T-helper 17 cell (primary cell): Measurements from ENCODE around the gene PACRG. TPM values are rescaled to one million over a fixed set of nuclear protein-coding genes. Genes with fewer than 3 reads are reported as not detected.

Experiments used
- ATAC-seq: fragments of 150-1000 bp; cut with Tn5 transposase; 2 replicates; pipeline ENCODE4 v1.10.0; 2021; ENCODE audit warnings: mild to moderate bottlenecking, moderate library complexity
- DNase-seq, 3 donors: peaks; one replicate each; pipeline versions ENCODE4 v3.0.0 to v3.0.0-alpha.2; 2020 to 2021
- H3K9me3 ChIP-seq: one replicate; pipeline ENCODE4 v1.7.0; 2013; ENCODE audit warnings: low read length, mild to moderate bottlenecking; ENCODE audit not compliant: control insufficient read depth, poor library complexity, severe bottlenecking
- H3K27ac Mint-ChIP-seq: one replicate; pipeline ENCODE4 v1.8.0; 2022; ENCODE audit warnings: mild to moderate bottlenecking, moderate library complexity, mixed read lengths
- H3K27me3 Mint-ChIP-seq: one replicate; pipeline ENCODE4 v1.8.0; 2022; ENCODE audit warnings: mixed read lengths
- H3K36me3 Mint-ChIP-seq: one replicate; pipeline ENCODE4 v1.8.0; 2022; ENCODE audit warnings: low read depth, mixed read lengths
- H3K4me1 Mint-ChIP-seq: one replicate; pipeline ENCODE4 v1.8.0; 2022; ENCODE audit warnings: mild to moderate bottlenecking, mixed read lengths
- H3K4me3 Mint-ChIP-seq: one replicate; pipeline ENCODE4 v1.8.0; 2022; ENCODE audit warnings: mild to moderate bottlenecking, moderate library complexity, mixed read lengths
- total RNA-seq, 4 donors: library from RNA in 2 of 4; stranded (reverse) in 2 of 4; gene quantifications; one replicate each; pipeline ENCODE4 v1.2.3 and lab custom pipeline; 2022 to 2026

PACRG gene
- total RNA-seq, 2 donors from 2014 or later: 1.6 to 2.0 TPM

GRCh38 chr6:163148451-163149278 lies 420.9 kb downstream of the PACRG start:
- H3K36me3 Mint-ChIP-seq: no peaks in the 10 kb centered on the region

DNA sequence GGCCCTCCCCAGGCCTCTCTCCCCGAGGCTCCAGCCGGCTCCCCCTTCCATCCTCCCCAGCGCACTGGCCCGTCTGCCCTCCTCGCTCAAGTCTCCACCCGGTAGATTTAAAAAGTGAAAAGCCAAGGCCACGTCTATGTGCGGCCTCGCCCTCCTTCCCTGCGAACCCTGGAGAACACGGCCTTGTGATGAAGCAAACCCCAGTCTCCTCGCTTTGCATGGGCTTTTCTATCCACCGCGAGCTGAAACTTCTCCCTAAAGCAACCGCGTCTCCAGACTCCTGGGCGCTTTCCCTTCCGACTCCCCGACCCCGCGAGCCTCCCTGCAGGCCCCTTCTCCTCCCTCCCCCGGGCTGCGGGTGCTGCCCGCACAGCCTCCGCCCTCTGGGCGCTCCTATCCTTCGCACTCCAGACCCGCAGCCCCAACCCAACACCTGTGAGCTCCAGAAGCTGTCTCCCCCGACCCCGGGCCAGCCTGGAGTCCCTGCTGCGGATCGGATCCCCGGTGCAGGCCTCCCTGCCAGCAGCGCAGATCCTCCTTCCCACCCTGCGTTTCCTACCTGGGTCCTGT lies 421.6 kb downstream of the PACRG start:
- DNase-seq: no peak
- no peak overlapping the region for H3K27ac Mint-ChIP-seq

More at GRCh38 chr6:163148451-163149278, 420.9 kb downstream of the PACRG start:
- H3K27me3 Mint-ChIP-seq: peaks cover 27% of the 10 kb centered on the region
- no peaks in the 10 kb centered on the region for H3K4me1 Mint-ChIP-seq
- ATAC-seq: no peak
- H3K4me3 Mint-ChIP-seq: no peak overlapping the region
- no peak for DNase-seq
- H3K27ac Mint-ChIP-seq: no peak overlapping the region
- no peaks in the 10 kb centered on the region for H3K9me3 ChIP-seq

DNA sequence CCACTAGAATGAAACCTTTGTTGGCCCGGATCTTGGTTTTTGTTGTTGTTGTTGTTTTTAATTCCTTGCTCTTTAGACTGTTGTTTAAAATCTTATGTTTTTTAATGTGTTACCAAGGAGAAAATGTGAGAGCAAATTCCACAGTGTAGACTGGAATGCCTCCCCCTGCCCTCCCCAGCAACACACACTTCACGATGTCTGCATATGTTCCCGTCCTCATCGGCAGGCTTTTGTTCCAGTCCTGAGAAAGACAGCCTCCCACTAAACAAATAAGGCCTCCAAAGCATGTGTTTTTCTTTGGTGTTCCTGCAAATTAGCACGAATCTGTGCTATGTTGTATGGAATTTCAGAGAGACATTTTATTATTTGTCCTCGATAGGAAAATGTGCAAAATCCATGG lies 423.4 kb downstream of the PACRG start:
- ATAC-seq: no peak
- Mint-ChIP-seq H3K27ac (no peak overlapping the region), H3K4me3 (no peak overlapping the region), H3K27me3 (peaks cover 33% of the 10 kb centered on the region), H3K36me3 (peaks cover 2% of the 10 kb centered on the region), H3K4me1 (no peaks in the 10 kb centered on the region)
- no peaks in the 10 kb centered on the region for H3K9me3 ChIP-seq
- DNase-seq: no peak

More for the DNA sequence above, 421.6 kb downstream of the PACRG start:
- ATAC-seq: no peak
- peaks cover 27% of the 10 kb centered on the region for H3K27me3 Mint-ChIP-seq
- H3K9me3 ChIP-seq: no peaks in the 10 kb centered on the region
- H3K4me3 Mint-ChIP-seq: no peak overlapping the region
- H3K4me1 Mint-ChIP-seq: no peaks in the 10 kb centered on the region
- H3K36me3 Mint-ChIP-seq: no peaks in the 10 kb centered on the region

- no peak for ATAC-seq
- Mint-ChIP-seq H3K27ac (no peak overlapping the region), H3K4me1 (no peaks in the 10 kb centered on the region), H3K27me3 (peaks cover 34% of the 10 kb centered on the region), H3K36me3 (peaks cover 4% of the 10 kb centered on the region), H3K4me3 (no peak overlapping the region)
- no peaks in the 10 kb centered on the region for H3K9me3 ChIP-seq
- no peak for DNase-seq
Measured at GRCh38 chr6:163152701-163153100, 424.9 kb downstream of the PACRG start.

GRCh38 chr6:163159110-163159509 lies 431.3 kb downstream of the PACRG start:
- H3K36me3 Mint-ChIP-seq: peaks cover 4% of the 10 kb centered on the region
- H3K9me3 ChIP-seq: no peaks in the 10 kb centered on the region
- no peak overlapping the region for H3K4me3 Mint-ChIP-seq
- no peak overlapping the region for H3K27ac Mint-ChIP-seq
- H3K27me3 Mint-ChIP-seq: peaks cover 28% of the 10 kb centered on the region
- H3K4me1 Mint-ChIP-seq: no peaks in the 10 kb centered on the region
- ATAC-seq: no peak
- no peak for DNase-seq

- H3K9me3 ChIP-seq: no peaks in the 10 kb centered on the region
- no peak for DNase-seq
- Mint-ChIP-seq H3K4me3 (no peak overlapping the region), H3K36me3 (peaks cover 4% of the 10 kb centered on the region), H3K4me1 (no peaks in the 10 kb centered on the region), H3K27me3 (peaks cover 32% of the 10 kb centered on the region), H3K27ac (no peak overlapping the region)
- no peak for ATAC-seq
Measured at GRCh38 chr6:163159689-163160088, 431.9 kb downstream of the PACRG start.

- ATAC-seq (no peak), DNase-seq (no peak)
- H3K9me3 ChIP-seq: no peaks in the 10 kb centered on the region
- no peaks in the 10 kb centered on the region for H3K4me1 Mint-ChIP-seq
- no peaks in the 10 kb centered on the region for H3K36me3 Mint-ChIP-seq
- H3K27ac Mint-ChIP-seq: no peak overlapping the region
- H3K4me3 Mint-ChIP-seq: no peak overlapping the region
- peaks cover 37% of the 10 kb centered on the region for H3K27me3 Mint-ChIP-seq
Measured at GRCh38 chr6:163162007-163162873, 434.5 kb downstream of the PACRG start.

GRCh38 chr6:163162874-163163213 lies 435.1 kb downstream of the PACRG start:
- Mint-ChIP-seq H3K27ac (no peak overlapping the region), H3K36me3 (no peaks in the 10 kb centered on the region), H3K27me3 (peaks cover 37% of the 10 kb centered on the region), H3K4me1 (no peaks in the 10 kb centered on the region), H3K4me3 (no peak overlapping the region)
- no peak for DNase-seq
- no peaks in the 10 kb centered on the region for H3K9me3 ChIP-seq
- ATAC-seq: no peak

DNA sequence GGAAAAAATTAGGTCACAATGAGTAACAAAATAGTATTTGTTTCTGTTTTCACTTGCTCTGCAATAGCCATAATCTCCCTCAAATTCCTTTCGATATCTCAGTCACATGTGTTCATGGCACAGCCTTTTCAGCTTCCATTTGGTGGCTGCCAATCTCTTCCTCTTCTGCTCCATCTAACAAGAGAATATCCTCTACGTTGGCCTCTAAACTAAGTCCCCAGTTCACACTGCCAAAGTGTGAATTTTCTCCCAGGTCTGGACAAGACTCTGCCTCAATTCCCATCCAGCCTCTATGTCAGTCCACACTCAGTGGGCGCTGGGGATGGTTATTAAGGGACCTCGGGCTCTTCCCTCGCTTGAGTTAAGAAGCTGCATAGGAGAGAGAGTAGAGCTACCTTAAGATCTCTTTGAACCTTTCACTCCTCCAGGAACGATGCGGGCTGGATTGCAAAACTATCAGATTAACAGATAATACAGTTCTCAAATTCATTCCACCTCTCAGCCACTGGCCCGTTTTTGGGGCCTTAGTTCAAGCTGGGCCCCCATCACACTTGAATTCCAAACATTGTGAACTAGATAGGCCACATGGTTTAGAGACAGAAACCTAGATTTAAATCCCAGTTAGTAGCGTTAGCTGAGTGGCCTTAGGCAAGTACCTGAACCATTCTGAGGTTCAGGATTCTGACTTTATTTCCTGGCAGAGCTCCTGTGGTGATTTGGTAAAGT lies 436.6 kb downstream of the PACRG start:
- H3K36me3 Mint-ChIP-seq: no peaks in the 10 kb centered on the region
- H3K27ac Mint-ChIP-seq: no peak overlapping the region
- no peak for DNase-seq
- H3K27me3 Mint-ChIP-seq: peaks cover 42% of the 10 kb centered on the region
- H3K4me3 Mint-ChIP-seq: no peak overlapping the region
- H3K9me3 ChIP-seq: no peaks in the 10 kb centered on the region
- peaks cover 3% of the 10 kb centered on the region for H3K4me1 Mint-ChIP-seq
- ATAC-seq: no peak

DNA sequence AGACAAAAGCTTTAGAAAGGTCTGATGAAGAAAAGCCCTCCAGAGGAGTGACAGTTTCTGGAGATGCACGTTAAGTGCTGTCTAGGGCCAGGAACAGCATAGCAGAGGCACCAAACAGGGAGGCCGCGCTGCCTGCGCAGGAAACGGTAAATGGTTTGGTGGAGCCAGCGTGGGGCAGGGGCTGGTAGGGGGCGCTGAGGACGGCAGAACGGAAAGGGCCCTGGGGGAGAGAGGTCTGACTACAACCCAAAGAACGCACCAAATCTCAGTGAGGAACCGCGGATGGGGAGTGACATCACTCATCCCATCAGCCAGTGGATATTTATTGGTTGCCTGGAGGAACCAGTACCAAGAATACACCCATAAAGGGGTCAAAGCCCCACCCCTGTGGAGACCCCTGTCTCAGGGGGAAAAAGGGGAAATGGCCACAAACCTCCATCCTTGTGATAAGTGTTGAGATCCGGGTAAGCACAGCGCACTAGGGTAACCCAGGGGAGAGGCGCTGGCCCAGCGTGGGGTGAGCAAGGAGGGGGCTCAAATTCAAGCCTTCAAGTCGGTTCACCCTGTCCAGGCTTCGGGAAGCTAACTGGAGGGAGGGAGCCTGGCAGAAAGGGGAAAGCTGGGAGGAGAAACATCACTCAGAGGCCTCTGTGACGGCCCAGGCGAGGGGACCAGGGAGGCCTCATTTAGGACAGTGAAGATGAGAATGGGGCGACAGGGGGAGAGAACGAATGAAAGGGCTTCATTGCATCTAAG lies 437.6 kb downstream of the PACRG start:
- peaks cover 37% of the 10 kb centered on the region for H3K27me3 Mint-ChIP-seq
- H3K36me3 Mint-ChIP-seq: no peaks in the 10 kb centered on the region
- ATAC-seq (no peak), DNase-seq (no peak)
- H3K4me3 Mint-ChIP-seq: no peak overlapping the region
- no peak overlapping the region for H3K27ac Mint-ChIP-seq
- no peaks in the 10 kb centered on the region for H3K9me3 ChIP-seq
- H3K4me1 Mint-ChIP-seq: peaks cover 4% of the 10 kb centered on the region

- Mint-ChIP-seq H3K4me1 (peaks cover 4% of the 10 kb centered on the region), H3K4me3 (no peak overlapping the region), H3K27me3 (peaks cover 37% of the 10 kb centered on the region), H3K27ac (no peak overlapping the region), H3K36me3 (no peaks in the 10 kb centered on the region)
- ATAC-seq (no peak), DNase-seq (no peak)
- no peaks in the 10 kb centered on the region for H3K9me3 ChIP-seq
Measured at GRCh38 chr6:163165922-163166321, 438.1 kb downstream of the PACRG start.

- ATAC-seq: no peak
- no peak for DNase-seq
- H3K27ac Mint-ChIP-seq: no peak overlapping the region
- no peaks in the 10 kb centered on the region for H3K9me3 ChIP-seq
- no peak overlapping the region for H3K4me3 Mint-ChIP-seq
- H3K27me3 Mint-ChIP-seq: peaks cover 31% of the 10 kb centered on the region
- H3K4me1 Mint-ChIP-seq: peaks cover 4% of the 10 kb centered on the region
- no peaks in the 10 kb centered on the region for H3K36me3 Mint-ChIP-seq
Measured at GRCh38 chr6:163166507-163166906, 438.7 kb downstream of the PACRG start.
